Spleen (tissue), 7 donors: ENCODE data around the gene AWAT1.

ENCODE experiments used
- POLR2A ChIP-seq, 3 donors: fragments of 450-650 bp; IDR thresholded peaks; one replicate each; pipeline ENCODE4 v1.5.1; 2017; ENCODE audit warnings: antibody characterized with exemption in 3 of 3, mild to moderate bottlenecking in 1 of 3
- TF ChIP-seq, protein P1 (sequence below), 11 experiments: fragments of 200-600 bp in 7 of 11; fragments of 450-650 bp in 4 of 11; sonication (generic) in 4 of 11; IDR thresholded peaks in 8 of 11; conservative IDR thresholded peaks in 3 of 11; 1 replicate in 7 of 11; 2 replicates in 4 of 11; pipeline versions ENCODE4 v1.4.0 to v1.8.0; 2016 to 2021; ENCODE audit warnings: antibody characterized with exemption in 11 of 11, inconsistent platforms in 4 of 11, mild to moderate bottlenecking in 1 of 11
- donor health status: DM: no; HTN: no; CAD: no; lungs with moderate emphysema.
- donor health status: DM: no; HTN: no; CAD: no.
- donor health status: DM: no; HTN: no; CAD: no.

- TF ChIP-seq, protein P1, sequence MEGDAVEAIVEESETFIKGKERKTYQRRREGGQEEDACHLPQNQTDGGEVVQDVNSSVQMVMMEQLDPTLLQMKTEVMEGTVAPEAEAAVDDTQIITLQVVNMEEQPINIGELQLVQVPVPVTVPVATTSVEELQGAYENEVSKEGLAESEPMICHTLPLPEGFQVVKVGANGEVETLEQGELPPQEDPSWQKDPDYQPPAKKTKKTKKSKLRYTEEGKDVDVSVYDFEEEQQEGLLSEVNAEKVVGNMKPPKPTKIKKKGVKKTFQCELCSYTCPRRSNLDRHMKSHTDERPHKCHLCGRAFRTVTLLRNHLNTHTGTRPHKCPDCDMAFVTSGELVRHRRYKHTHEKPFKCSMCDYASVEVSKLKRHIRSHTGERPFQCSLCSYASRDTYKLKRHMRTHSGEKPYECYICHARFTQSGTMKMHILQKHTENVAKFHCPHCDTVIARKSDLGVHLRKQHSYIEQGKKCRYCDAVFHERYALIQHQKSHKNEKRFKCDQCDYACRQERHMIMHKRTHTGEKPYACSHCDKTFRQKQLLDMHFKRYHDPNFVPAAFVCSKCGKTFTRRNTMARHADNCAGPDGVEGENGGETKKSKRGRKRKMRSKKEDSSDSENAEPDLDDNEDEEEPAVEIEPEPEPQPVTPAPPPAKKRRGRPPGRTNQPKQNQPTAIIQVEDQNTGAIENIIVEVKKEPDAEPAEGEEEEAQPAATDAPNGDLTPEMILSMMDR (IDR thresholded peaks at IDR 0.05 in 8 of 11, conservative IDR thresholded peaks at IDR 0.05 in 3 of 11), result no peak
- no peak for TF ChIP-seq POLR2A (IDR thresholded peaks at IDR 0.05)
Measured at GRCh38 chrX:70247252-70247651, 12.8 kb downstream of the AWAT1 start.
